HG02642 (cell line): Measurements from ENCODE around the gene GIGYF2.
"Not testable (repeated sequence)": the region's sequence is repeated elsewhere in the genome, so short reads cannot be mapped to it uniquely, and the experiment has no call there.

Experiments used
- ATAC-seq: cut with Tn5 transposase; IDR thresholded peaks from one replicate; pipeline ENCODE4 v1.9.1; 2021; ENCODE audit warnings: mild to moderate bottlenecking; ENCODE audit not compliant: unreplicated experiment, poor library complexity

The GIGYF2 gene

DNA sequence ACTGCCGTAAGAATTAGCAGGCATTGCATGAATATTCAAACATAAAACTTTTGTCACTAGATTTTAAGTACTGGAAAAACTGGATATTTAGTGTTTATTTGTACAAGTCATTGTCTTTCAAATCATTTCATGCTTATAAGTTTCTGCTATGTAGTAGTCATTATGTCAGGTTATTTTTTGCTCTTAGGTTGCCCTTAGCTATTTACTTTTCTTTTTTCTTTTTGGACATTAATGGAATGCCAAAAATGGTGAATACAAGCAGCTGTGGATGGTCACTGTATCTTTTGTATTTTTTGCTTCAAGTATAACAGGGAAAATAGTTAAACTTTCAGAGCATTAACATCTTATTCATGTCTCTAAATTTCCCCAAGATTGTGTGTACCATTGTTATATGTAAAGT lies 97.8 kb downstream of the GIGYF2 start:
- no peak for ATAC-seq

DNA sequence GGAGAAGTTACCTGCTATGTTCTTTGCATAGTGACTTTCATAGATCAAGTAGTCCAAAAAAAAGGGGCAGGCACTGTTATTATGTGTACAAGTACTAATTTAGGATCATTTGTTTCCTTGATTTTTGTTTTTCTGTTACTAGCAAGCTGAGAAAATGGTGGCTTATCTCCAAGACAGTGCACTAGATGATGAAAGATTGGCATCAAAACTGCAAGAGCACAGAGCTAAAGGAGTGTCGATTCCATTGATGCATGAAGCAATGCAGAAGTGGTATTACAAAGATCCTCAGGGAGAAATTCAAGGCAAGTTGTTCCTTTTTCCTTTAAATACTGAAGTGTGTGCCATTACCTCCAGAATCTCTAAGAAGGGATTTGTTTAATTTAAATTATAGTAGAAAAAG lies 98.8 kb downstream of the GIGYF2 start:
- ATAC-seq, result no peak

DNA sequence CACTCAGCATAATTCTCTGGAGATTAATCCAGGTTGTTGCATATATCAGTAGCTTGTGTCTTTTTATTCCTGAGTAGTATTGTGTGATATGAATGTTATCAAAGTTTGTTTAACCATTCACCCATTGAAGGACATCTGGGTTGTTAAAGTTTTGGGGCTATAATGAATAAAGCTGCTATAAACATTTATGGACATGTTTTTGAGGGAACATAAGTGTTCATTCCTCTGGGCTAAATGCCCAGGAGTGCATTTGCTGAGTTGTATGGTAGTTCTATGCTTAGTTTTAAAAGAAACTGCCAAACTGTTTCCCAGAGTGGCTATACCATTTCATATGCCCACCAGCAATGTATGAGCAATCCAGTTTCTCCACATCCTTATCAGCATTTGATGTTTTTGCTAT lies 101.1 kb downstream of the GIGYF2 start:
- no peak for ATAC-seq

DNA sequence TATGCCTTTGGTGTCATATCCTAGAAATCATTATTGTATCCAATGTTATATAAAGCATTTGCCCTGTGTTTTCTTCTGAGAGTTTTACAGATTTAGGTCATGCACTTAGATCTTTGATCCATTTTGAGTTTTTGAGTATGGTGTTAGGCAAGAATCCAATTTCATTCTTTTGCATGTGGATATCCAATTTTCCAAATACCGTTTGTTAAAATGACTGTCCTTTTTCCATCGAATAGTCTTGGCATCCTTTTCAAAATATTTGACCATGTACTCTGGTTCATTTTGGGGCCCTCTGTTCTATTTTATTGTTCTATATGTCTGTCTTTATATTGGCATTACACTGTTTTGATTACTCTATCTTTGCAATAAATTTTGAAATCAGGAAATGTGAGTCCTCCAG lies 103.0 kb downstream of the GIGYF2 start:
- ATAC-seq, result no peak

DNA sequence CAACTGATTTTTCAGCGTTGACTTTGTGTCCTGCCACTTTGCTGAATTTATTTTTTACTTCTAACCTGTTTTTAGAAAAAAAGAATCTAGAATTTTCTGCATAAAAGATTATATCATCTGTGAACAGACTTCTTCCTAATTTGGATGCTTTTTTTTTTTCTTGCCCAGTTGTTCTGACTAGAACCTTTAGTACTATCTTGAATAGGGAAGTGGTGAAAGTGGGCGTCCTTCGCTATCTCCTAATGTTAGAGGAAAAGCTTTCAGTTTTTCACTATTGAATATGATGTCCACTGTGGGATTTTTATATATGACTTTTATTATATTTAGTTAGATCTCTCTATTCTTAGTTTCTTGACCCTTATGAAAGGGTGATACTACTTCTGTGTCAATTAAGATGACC lies 105.0 kb downstream of the GIGYF2 start:
- no peak for ATAC-seq

DNA sequence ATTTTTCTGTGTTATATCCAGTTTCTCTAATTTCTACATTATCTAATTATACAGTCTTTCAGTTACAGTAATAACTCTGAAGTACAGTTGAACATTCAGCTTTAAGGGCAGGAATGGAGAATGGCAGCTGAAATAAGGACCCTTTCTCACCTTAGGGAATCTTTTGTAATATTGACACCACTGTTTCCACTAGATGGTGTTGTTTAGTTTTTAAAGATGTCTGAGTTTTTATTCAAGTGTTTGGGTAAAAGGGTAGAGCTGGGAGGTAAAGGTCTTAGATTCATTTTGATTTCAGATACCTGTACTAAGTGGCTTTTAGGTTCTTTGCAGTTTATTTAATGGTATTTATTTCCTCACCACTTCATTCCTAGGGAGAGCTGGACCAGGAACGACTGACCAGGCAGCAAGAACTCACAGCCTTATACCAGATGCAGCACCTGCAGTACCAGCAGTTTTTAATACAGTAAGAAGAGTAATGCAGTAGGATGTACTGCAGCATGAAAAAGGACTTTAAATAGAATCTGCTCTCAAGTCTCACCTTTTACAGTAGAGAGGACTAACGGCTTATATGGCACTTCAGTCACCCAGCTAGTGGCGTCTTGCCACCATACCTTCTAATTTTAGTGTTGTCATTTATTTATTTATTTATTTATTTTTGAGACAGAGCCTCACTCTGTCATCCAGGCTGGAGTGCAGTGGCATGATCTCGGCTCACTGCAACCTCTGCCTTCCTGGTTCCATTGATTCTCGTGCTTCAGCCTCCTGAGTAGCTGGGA lies 112.4 kb downstream of the GIGYF2 start:
- no peak for ATAC-seq

DNA sequence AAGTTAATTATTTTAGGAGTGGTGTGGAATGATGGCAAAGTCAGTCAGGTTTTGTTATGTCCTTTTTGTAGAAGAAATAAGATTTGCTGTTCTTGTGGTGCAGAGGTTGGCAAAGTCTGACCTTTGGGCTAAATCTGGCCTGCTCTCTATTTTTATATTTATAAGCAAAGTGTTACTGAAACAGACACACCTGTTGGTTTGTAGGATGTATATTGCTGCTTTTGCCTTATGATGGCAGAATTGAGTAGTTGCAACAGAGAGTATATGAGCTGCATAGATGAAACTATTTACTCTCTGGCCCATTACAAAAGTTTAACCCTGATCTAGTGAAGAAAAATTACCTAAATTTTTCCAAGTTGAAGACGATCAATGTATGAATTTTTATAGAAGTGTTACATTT lies 113.3 kb downstream of the GIGYF2 start:
- no peak for ATAC-seq

DNA sequence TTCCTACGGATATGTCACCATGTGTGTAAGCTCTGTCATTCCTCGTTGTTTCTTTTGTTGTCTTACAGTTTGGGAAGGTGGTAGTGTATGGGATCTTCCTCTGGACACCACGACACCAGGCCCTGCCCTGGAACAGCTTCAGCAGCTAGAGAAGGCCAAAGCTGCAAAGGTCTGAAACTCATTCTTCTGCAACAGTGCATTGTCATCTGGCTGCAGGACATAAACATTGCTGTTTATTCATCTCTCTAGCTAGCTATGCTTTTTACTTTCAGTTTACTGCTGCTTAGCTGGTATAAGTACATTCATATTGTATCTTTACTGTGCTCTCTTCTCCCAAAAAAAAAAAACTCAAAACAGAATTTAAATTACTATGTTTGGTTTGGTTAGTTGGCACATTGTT lies 118.4 kb downstream of the GIGYF2 start:
- no peak for ATAC-seq

DNA sequence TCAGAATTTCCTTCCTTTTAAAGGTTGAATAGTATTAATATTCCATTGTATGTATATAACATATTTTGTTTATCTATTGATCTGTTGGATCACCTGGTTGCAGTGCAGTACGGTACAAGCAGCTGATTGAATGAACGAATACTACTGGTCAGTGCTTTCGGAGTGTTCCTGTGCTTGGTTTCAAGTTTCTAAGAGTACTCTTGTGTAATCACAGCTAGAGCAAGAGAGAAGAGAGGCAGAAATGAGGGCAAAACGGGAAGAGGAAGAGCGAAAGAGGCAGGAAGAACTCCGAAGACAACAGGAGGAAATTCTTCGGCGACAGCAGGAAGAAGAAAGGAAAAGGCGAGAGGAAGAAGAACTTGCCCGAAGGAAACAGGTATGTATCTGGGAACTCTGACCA lies 119.5 kb downstream of the GIGYF2 start:
- ATAC-seq, result no peak

DNA sequence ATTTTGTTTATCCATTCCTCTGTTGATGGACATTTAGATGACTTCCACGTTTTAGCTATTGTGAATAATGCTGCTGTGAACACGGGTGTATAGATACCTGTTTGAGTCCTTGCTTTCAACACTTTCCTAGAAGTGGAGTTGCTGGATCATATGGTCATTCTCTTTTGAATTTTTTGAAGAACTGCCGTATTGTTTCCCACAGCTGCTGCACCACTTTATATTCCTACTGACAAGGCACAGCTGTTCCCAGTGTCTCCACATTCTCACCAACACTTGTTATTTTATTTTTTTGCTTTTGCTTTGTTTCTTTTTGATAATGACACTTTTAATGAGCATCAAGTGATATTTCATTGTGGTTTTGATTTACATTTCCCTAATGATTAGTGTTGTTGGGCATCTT lies 120.6 kb downstream of the GIGYF2 start:
- ATAC-seq, result no peak

DNA sequence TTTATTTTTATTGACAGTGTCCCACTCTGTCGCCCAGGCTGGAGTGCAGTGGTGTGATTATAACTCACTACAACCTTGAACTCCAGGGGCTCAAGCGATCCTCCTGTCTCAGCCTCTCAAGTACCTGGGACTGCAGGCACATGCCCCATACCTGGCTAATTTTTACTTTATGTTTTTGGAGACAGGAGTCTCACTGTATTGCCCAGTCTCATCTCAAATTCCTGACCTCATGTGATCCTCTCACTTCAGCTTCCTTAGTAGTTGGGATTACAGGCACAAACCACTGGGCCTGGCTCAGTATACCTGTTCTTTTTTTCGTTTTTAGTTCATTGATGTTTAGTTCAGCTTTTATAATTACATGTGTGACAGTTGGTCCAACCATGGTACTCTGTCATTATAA lies 132.9 kb downstream of the GIGYF2 start:
- ATAC-seq, result no peak

DNA sequence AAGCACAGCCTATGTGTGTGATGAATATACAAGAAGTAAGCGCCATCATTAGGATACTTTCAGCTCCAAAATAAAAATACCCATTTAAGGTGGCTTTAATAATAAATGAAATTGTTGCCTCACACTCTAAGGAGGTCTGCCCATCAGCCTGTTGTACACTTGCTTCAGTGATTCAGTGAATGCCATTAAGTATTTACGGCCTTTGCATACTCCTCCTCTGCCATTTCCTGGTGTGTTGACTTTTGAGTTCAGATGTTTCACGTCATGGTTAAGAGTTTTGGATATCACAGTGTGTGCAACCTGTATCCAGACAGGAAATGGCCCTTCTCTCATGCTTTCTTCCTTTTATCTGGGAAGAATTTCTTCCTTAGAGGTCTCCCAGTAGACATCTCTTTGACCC lies 134.4 kb downstream of the GIGYF2 start:
- ATAC-seq, result no peak

DNA sequence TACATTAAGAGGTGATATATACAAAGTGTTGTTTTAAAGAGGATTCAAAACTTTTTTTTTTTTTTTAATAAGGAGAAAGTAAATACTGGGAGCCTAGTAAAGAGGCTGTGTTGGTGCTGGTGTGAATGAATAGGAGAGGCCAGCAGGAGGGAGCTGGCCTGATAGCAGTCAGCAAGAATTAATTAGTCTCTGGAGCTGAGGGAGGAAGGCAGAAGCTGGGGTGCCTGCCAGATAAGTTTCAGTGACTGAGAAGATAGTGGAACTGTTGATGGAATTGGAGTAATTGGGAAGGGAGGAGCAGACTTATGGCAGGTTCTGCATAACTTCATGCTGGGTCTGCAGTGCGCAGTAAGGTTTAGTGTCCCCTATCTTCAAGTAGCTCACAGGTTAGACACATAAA lies 136.7 kb downstream of the GIGYF2 start:
- no peak for ATAC-seq

DNA sequence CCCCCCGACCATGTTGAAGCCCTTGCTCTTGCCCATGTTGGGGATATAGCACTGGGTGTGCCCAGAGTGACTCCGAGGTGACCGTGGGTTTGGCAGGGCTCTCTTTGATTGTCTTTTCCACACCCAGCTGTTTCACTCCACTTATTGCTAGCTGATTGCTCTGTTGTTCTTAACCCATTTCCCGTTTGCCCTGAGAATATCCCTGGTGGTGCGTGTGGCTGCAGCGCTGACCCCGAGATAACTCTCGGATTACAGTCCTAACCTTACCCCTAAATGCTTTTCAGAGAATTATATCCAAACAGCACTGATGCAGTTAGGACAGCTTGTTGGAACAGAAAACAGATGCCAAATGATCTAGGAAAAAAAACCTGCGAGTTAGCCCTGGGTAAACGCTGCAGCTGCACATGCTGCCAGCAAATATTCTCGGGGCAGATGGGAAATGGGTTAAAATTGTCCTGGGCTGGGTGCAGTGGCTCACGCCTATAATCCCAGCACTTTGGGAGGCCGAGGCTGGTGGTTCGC lies 138.6 kb downstream of the GIGYF2 start:
- ATAC-seq, result no peak

DNA sequence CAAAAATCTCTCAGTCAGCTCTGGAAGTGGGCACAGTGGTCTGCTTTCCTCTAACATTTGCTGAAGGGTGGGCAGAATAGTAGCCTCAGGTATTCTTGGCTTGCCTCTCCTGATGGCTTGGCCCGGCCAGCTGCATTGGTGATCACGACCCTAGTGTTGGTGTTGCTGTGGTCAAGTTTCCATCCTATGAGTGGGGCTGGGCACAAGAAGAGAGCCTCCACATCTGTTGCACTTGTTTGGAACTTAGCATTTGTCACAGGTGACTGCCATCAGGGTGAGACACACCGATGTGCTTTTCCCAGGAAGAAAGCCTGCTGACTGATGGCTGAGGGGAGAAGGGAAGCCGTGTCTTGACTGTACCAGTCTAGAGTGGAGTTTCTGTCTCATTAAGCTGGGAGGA lies 139.8 kb downstream of the GIGYF2 start:
- ATAC-seq, result no peak

DNA sequence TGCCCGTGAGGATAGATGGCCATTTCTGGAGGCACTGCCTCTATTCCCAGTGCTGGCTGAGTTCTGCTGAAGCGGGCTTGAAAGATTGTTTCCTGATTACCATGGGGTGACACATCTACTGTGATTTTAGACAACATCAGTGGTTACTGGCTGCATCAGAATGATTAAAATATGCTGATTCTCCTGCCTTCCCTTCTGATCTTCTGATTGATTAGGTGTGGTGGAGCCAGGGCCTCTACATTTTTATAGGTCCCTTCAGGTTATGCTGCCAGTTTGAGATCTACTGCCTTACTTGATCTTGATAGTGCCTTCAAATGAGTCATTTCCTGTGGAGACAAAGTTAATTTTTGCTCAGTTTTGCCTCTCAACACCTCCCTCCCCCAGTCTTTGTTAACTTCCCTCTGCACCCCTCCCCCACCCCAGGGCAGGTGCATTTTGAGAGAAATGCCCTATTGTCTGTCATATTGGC lies 141.3 kb downstream of the GIGYF2 start:
- peak; percentile 69 for ATAC-seq

DNA sequence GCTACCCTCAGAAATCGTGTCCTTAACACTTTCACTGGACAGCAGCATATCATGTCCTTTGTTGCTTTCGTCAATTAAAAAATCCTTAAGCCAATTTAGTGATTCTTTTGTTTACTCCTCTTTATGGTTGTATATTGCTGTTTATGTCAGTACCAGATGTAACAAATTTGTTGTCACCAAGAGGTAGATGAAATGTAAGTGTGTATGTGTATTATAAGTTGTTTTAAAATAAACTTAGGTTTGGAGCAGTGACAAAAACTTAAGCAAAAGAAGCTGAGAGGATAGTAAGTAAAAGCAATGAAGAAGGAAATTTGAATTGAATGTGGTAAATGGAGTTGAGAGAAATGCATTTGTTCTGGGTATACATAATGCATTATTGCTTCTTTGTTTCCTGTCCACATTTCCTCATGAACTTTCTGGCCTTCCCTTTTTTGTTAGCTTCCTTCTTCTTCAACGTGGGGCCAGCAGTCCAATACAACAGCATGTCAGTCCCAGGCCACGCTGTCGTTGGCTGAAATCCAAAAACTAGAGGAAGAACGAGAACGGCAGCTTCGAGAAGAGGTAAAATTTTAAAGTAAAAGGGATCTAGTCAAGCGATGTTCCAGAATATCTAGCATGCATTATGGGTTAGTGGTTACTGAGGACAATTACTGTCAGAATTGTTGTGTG lies 142.4 kb downstream of the GIGYF2 start:
- no peak for ATAC-seq

DNA sequence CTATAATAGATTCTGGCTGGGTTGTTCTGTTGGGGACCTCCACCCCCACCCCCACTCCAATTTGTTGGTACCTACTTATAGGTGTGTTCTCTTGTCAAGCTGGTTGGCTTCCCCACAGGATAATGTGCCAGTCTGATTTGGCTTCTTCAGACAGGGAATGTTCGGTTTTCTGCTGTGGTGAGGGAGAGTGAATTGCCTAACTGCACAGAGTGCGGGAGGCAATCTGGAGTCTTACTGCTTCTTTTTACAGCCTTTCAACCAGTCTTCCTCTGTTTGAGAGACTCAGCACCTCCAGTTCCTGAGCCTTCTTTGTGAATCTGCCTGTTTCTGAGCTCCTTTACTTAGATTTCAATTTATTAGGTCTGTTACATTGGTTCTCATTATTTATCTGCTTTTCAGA lies 145.6 kb downstream of the GIGYF2 start:
- no peak for ATAC-seq

DNA sequence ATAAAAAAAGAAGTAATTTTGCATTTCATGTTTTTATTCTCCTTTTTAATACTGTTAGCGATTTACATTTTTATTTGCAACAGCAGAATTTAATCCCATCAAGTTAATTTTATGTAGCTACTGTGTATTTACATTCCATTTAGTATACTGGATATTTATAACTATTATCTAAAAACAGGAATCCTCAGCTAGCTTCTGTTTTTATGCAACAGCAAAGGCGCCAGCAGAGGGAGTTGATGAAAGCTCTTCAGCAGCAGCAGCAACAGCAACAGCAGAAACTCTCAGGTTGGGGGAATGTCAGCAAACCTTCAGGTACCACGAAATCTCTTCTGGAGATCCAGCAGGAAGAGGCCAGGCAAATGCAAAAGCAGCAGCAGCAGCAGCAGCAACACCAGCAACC lies 146.7 kb downstream of the GIGYF2 start:
- ATAC-seq, result no peak

DNA sequence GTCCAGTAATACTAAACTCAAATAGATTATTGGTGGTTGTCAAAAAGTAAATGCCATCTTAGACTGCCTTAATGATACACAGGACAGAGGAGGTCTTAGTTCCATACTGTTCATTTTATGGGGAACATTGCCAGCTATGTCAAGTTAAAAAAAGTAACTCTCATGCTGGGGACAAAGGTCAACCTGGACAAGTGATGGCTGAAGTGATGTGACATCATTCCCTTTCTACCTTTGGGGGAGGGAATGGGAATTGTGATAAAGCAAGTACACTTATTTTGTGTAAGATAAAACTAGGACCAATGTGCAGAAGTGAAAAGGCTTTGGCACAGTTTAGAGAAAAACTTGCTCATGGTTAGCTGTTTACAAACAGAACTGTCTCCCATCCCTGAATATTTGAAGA lies 148.9 kb downstream of the GIGYF2 start:
- ATAC-seq, result no peak

DNA sequence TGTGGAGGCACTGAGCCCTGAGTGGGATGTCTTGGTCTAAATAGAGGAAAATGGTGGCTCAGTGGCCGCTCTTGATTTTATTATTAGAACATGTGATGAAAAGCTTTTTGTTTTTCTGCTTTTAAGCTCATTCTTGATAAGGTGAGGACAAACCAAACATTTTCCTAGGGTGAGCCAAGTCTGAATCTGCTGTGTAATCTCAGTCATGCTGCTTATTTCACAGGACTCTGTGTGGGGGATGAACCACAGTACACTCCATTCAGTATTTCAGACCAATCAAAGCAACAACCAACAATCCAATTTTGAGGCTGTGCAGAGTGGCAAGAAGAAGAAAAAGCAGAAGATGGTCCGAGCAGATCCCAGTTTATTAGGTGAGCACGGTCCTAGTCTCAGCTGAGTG lies 152.9 kb downstream of the GIGYF2 start:
- ATAC-seq, result no peak

DNA sequence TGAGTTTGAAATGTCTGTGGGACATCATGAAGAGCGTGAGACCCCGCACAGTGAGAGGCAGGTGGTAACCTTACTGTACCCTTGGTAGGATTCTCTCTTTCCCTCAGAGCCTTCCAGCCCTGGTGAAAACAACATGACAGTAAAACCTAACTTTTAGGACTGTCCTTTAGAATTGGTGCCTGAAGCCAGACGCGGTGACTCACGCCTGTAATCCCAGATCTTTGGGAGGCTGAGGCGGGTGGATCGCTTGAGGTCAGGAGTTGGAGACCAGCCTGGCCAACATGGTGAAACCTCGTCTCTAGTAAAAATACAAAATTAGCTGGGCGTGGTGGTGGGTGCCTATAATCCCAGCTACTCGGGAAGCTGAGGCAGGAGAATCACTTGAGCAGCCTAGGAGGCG lies 154.9 kb downstream of the GIGYF2 start:
- ATAC-seq, result not testable (repeated sequence)
